Measurements from ENCODE around the gene TEX11. TPM values are rescaled to one million over a fixed set of nuclear protein-coding genes. Genes with fewer than 3 reads are reported as not detected.

TEX11 gene
- polyA plus RNA-seq, 1 donor (not counting 4 experiments of a cell fraction or from before 2014, with no cell fraction given), result not detected

GRCh38 chrX:70924294-70924911 lies 15.9 kb upstream of the TEX11 start:
- Histone ChIP-seq H3K27ac (ENCODE audit: control insufficient read depth, insufficient read depth, low read length) (no peak overlapping the region), H3K36me3 (ENCODE audit: control insufficient read depth in 2 of 2, extremely low read depth in 1 of 2, insufficient read depth in 2 of 2, low read length in 2 of 2) (no peaks in the 10 kb centered on the region), H3K4me3 (ENCODE audit: control insufficient read depth in 2 of 3, extremely low read depth in 1 of 3, insufficient read depth in 2 of 3, low read depth in 1 of 3, low read length in 3 of 3) (no peak overlapping the region), H3K4me1 (ENCODE audit: control insufficient read depth, extremely low read depth, insufficient read depth, low read length) (no peaks in the 10 kb centered on the region), H3K4me2 (ENCODE audit: control insufficient read depth, extremely low read depth, insufficient read depth, low read depth, low read length) (no peak overlapping the region), H3K9ac (ENCODE audit: control insufficient read depth, extremely low read depth, insufficient read depth, low read length) (no peak overlapping the region), H3K9me3 (ENCODE audit: control insufficient read depth, low read depth, low read length) (no peaks in the 10 kb centered on the region), H3K9me1 (ENCODE audit: control insufficient read depth, extremely low read depth, insufficient read depth, low read length) (no peaks in the 10 kb centered on the region), H3K27me3 (ENCODE audit: control insufficient read depth, extremely low read depth, insufficient read depth, low read length) (peaks cover 4% of the 10 kb centered on the region), H4K20me1 (ENCODE audit: control insufficient read depth, extremely low read depth, insufficient read depth, low read length) (no peaks in the 10 kb centered on the region), H3K79me2 (ENCODE audit: control insufficient read depth, insufficient read depth, low read length) (no peaks in the 10 kb centered on the region), H2AFZ (ENCODE audit: control insufficient read depth, low read length) (no peak overlapping the region)
- DNase-seq (ENCODE audit: low read depth, low spot score) (no peak), FAIRE-seq (no peak)
- dilution Hi-C loops (cut with MboI; ENCODE audit: extremely low pct_ligation_motif_present, low sequenced_read_pairs), result no loop called here
- TF ChIP-seq, protein P1, sequence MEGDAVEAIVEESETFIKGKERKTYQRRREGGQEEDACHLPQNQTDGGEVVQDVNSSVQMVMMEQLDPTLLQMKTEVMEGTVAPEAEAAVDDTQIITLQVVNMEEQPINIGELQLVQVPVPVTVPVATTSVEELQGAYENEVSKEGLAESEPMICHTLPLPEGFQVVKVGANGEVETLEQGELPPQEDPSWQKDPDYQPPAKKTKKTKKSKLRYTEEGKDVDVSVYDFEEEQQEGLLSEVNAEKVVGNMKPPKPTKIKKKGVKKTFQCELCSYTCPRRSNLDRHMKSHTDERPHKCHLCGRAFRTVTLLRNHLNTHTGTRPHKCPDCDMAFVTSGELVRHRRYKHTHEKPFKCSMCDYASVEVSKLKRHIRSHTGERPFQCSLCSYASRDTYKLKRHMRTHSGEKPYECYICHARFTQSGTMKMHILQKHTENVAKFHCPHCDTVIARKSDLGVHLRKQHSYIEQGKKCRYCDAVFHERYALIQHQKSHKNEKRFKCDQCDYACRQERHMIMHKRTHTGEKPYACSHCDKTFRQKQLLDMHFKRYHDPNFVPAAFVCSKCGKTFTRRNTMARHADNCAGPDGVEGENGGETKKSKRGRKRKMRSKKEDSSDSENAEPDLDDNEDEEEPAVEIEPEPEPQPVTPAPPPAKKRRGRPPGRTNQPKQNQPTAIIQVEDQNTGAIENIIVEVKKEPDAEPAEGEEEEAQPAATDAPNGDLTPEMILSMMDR (optimal IDR thresholded peaks at IDR 0.05 in 1 of 3, IDR thresholded peaks at IDR 0.05 in 1 of 3, conservative IDR thresholded peaks at IDR 0.05 in 1 of 3; ENCODE audit: extremely low read depth in 1 of 3, insufficient read depth in 2 of 3, low read length in 3 of 3), result no peak
- TF ChIP-seq EZH2 (IDR thresholded peaks at IDR 0.05; ENCODE audit: low read length), result no peak

DNA sequence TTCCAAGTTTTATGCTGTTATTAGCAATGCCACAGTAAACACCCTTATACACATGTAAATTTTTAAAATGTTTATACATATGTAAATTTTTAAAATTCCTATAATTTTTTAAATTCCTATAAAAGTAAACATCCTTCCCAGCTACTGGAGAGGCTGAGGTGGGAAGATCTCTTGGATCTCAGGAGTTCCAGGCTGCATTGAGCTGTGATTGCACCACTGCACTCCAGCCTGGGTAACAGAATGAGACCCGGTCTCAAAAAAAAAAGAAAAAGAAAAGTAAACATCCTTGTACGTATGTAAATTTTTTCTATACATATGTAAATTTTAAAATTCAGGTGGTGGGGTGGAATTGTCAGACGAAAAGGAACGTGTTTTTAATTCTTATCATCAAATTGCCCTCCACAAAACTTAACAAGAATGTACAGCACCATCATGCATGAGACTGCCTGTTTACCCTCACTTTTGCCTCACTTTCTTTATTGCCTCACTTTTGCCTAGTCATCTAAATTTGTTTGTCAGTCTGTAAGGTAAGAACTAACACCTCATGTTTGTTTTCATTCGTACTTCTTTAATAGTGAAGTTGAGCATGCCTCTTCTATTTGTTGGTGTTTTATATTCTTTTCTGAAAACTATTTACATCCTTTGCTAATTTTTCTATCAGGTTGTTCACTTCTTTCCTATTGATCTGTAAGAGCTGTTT lies 14.4 kb upstream of the TEX11 start:
- Histone ChIP-seq H3K79me2 (ENCODE audit: control insufficient read depth, insufficient read depth, low read length) (no peaks in the 10 kb centered on the region), H3K9me3 (ENCODE audit: control insufficient read depth, low read depth, low read length) (no peaks in the 10 kb centered on the region), H3K4me2 (ENCODE audit: control insufficient read depth, extremely low read depth, insufficient read depth, low read depth, low read length) (no peak overlapping the region), H3K4me3 (ENCODE audit: control insufficient read depth in 2 of 3, extremely low read depth in 1 of 3, insufficient read depth in 2 of 3, low read depth in 1 of 3, low read length in 3 of 3) (no peak overlapping the region), H3K9ac (ENCODE audit: control insufficient read depth, extremely low read depth, insufficient read depth, low read length) (no peak overlapping the region), H3K27me3 (ENCODE audit: control insufficient read depth, extremely low read depth, insufficient read depth, low read length) (peaks cover 4% of the 10 kb centered on the region), H3K4me1 (ENCODE audit: control insufficient read depth, extremely low read depth, insufficient read depth, low read length) (no peaks in the 10 kb centered on the region), H4K20me1 (ENCODE audit: control insufficient read depth, extremely low read depth, insufficient read depth, low read length) (no peaks in the 10 kb centered on the region), H3K36me3 (ENCODE audit: control insufficient read depth in 2 of 2, extremely low read depth in 1 of 2, insufficient read depth in 2 of 2, low read length in 2 of 2) (no peaks in the 10 kb centered on the region), H3K9me1 (ENCODE audit: control insufficient read depth, extremely low read depth, insufficient read depth, low read length) (no peaks in the 10 kb centered on the region), H2AFZ (ENCODE audit: control insufficient read depth, low read length) (no peak overlapping the region), H3K27ac (ENCODE audit: control insufficient read depth, insufficient read depth, low read length) (no peak overlapping the region)
- FAIRE-seq, result no peak
- TF ChIP-seq, protein P1 (optimal IDR thresholded peaks at IDR 0.05 in 1 of 3, IDR thresholded peaks at IDR 0.05 in 1 of 3, conservative IDR thresholded peaks at IDR 0.05 in 1 of 3; ENCODE audit: extremely low read depth in 1 of 3, insufficient read depth in 2 of 3, low read length in 3 of 3), result no peak
- no peak for TF ChIP-seq EZH2 (IDR thresholded peaks at IDR 0.05; ENCODE audit: low read length)
- DNase-seq (ENCODE audit: low read depth, low spot score), result no peak
- dilution Hi-C loops (cut with MboI; ENCODE audit: extremely low pct_ligation_motif_present, low sequenced_read_pairs), result no loop called here
